Endothelial cell of umbilical vein (primary cell): ENCODE results near the gene SAMD10. TPM values are rescaled to one million over a fixed set of nuclear protein-coding genes. Genes with fewer than 3 reads are reported as not detected.

Source experiments
- BruUV-seq: library from RNA; stranded (reverse); fragments of 400-500 nt; replicated peaks from 2 replicates; lab custom pipeline; 2021; lab: Mats Ljungman, UMichigan
- CTCF ChIA-PET: fragments of 300-600, 350-600 bp; sonication (Branson Sonifier 250); formaldehyde crosslinking; loops from one replicate; lab custom pipeline; 2021; ENCODE audit warnings: antibody characterized with exemption, inconsistent platforms; lab: Charles Lee
- POLR2A ChIA-PET: fragments of 300-600, 350-600 bp; sonication (Branson Sonifier 250); formaldehyde crosslinking; loops from one replicate; lab custom pipeline; 2021; ENCODE audit warnings: antibody characterized with exemption, inconsistent platforms; lab: Charles Lee
- DNase-seq: peaks from one replicate; pipeline ENCODE4 v3.0.0-alpha.2; 2011; ENCODE audit warnings: low read depth, low spot score
- FAIRE-seq: peaks from 2 replicates; lab custom pipeline; 2011; peaks lifted over from hg19 to GRCh38; lab: Jason Lieb, UNC
- H2AFZ ChIP-seq: 2 replicates; pipeline ENCODE4 v1.6.0; 2012; ENCODE audit warnings: low read depth, low read length, control low read depth, inconsistent platforms
- H3K27ac ChIP-seq: 2 replicates; pipeline ENCODE4 v1.5.1; 2011; ENCODE audit warnings: low read depth, mild to moderate bottlenecking, control low read depth, low read length, moderate library complexity; ENCODE audit not compliant: insufficient read depth
- H3K27me3 ChIP-seq, 2 experiments: 2 replicates each; pipeline versions ENCODE4 v1.6.0 to v1.6.1; 2011; ENCODE audit warnings: low read length in 2 of 2, mixed read lengths in 1 of 2; ENCODE audit not compliant: control insufficient read depth in 2 of 2, insufficient read depth in 2 of 2
- H3K36me3 ChIP-seq, 2 experiments: 2 replicates in 1 of 2; 3 replicates in 1 of 2; pipeline ENCODE4 v1.5.1; 2011; ENCODE audit warnings: low read length in 2 of 2, mild to moderate bottlenecking in 1 of 2, moderate library complexity in 1 of 2; ENCODE audit not compliant: control insufficient read depth in 2 of 2, insufficient read depth in 2 of 2; ENCODE audit errors: extremely low read depth in 1 of 2
- H3K4me1 ChIP-seq: 3 replicates; pipeline ENCODE4 v1.5.1; 2011; ENCODE audit warnings: mild to moderate bottlenecking, low read length; ENCODE audit not compliant: control insufficient read depth, insufficient read depth; ENCODE audit errors: extremely low read depth
- H3K4me2 ChIP-seq: 2 replicates; pipeline ENCODE4 v1.6.1; 2011; ENCODE audit warnings: low read length, control low read depth, mixed read lengths; ENCODE audit not compliant: insufficient read depth
- H3K4me3 ChIP-seq, 3 experiments: fragments of 200-600 bp in 1 of 3; sonication (generic), shearing (Covaris generic) in 1 of 3; replicated peaks in 1 of 3; 2 replicates each; pipeline ENCODE4 v1.5.1; 2011 to 2016; ENCODE audit warnings: control low read depth in 3 of 3, low read length in 3 of 3, mild to moderate bottlenecking in 2 of 3, inconsistent platforms in 1 of 3, low read depth in 1 of 3, moderate library complexity in 1 of 3; ENCODE audit not compliant: insufficient read depth in 1 of 3
- H3K79me2 ChIP-seq: 2 replicates; pipeline ENCODE4 v1.6.0; 2012; ENCODE audit warnings: low read length, inconsistent platforms; ENCODE audit not compliant: control insufficient read depth, insufficient read depth
- H3K9ac ChIP-seq: replicated peaks from 2 replicates; pipeline ENCODE3; 2011; ENCODE audit warnings: low read length, control low read depth; ENCODE audit not compliant: insufficient read depth; ENCODE audit errors: extremely low read depth
- H3K9me1 ChIP-seq: replicated peaks from 3 replicates; pipeline ENCODE4 v1.6.0; 2011; ENCODE audit warnings: mild to moderate bottlenecking, low read length; ENCODE audit not compliant: control insufficient read depth, insufficient read depth; ENCODE audit errors: extremely low read depth
- H3K9me3 ChIP-seq: replicated peaks from 2 replicates; pipeline ENCODE4 v1.5.1; 2012; ENCODE audit warnings: low read length, inconsistent platforms; ENCODE audit not compliant: control insufficient read depth, insufficient read depth
- H4K20me1 ChIP-seq: replicated peaks from 2 replicates; pipeline ENCODE3; 2011; ENCODE audit warnings: mild to moderate bottlenecking, low read length; ENCODE audit not compliant: control insufficient read depth, insufficient read depth; ENCODE audit errors: extremely low read depth
- EZH2 ChIP-seq: IDR thresholded peaks from 2 replicates; pipeline ENCODE4 v1.6.1; 2012; ENCODE audit warnings: borderline replicate concordance, low read depth, mild to moderate bottlenecking, moderate library complexity, low read length, inconsistent platforms; ENCODE audit not compliant: severe bottlenecking
- FOS ChIP-seq: IDR thresholded peaks from 2 replicates; pipeline ENCODE4 v1.6.1; 2011; ENCODE audit warnings: mild to moderate bottlenecking, low read length, moderate library complexity, borderline replicate concordance; ENCODE audit not compliant: insufficient read depth
- GATA2 ChIP-seq: IDR thresholded peaks from 2 replicates; pipeline ENCODE4 v1.7.0; 2011; ENCODE audit warnings: low read depth, mild to moderate bottlenecking, moderate library complexity, mixed read lengths, low read length; ENCODE audit not compliant: insufficient read length, insufficient read depth
- JUN ChIP-seq: IDR thresholded peaks from 2 replicates; pipeline ENCODE4 v1.6.1; 2011; ENCODE audit warnings: borderline replicate concordance, low read depth; ENCODE audit not compliant: insufficient read length, insufficient read depth
- MYC ChIP-seq: IDR thresholded peaks from one replicate; pipeline ENCODE4 v1.6.1; 2011; ENCODE audit warnings: mild to moderate bottlenecking, low read depth, low read length
- POLR2A ChIP-seq: IDR thresholded peaks from 2 replicates; pipeline ENCODE4 v1.6.1; 2012; ENCODE audit warnings: low read depth, mild to moderate bottlenecking, control low read depth, low read length
- POLR2AphosphoS5 ChIP-seq: IDR thresholded peaks from 2 replicates; pipeline ENCODE4 v1.6.1; 2012; ENCODE audit warnings: low read depth, mild to moderate bottlenecking, control low read depth, low read length, moderate library complexity; ENCODE audit not compliant: insufficient read depth
- dilution Hi-C: fragments of 300-500 bp; cut with MboI; formaldehyde crosslinking; loops from one replicate; pipeline ENCODE4 v1.15.0; 2019; ENCODE audit warnings: low sequenced_read_pairs; ENCODE audit not compliant: extremely low pct_ligation_motif_present
- intact Hi-C: fragments of 100-400 bp; cut with micrococcal nuclease; formaldehyde crosslinking; loops from one replicate; pipeline ENCODE4 v1.10.0; 2022
- polyA plus RNA-seq, 4 experiments: library from polyadenylated mRNA; depleted of rRNA in 3 of 4; stranded (reverse) in 3 of 4; unstranded in 1 of 4; fragments of >200 nt; gene quantifications; 2 replicates each; pipeline versions ENCODE4 v1.2.1 to v1.2.3, GENCODE V29; 2011 to 2012; ENCODE audit warnings: missing spikeins in 1 of 4
- total RNA-seq: library from RNA; stranded (reverse); gene quantifications from 2 replicates; pipeline ENCODE4 v1.2.3, GENCODE V29; 2021
- TF ChIP-seq, protein P1 (sequence below), 2 donors: IDR thresholded peaks; 1 replicate in 1 of 2; 2 replicates in 1 of 2; pipeline ENCODE4 v1.5.1; 2011; ENCODE audit warnings: low read length in 2 of 2, mild to moderate bottlenecking in 2 of 2, moderate library complexity in 2 of 2, control low read depth in 1 of 2, inconsistent platforms in 1 of 2, low read depth in 1 of 2; ENCODE audit not compliant: insufficient read depth in 1 of 2; ENCODE audit errors: extremely low read depth in 1 of 2
- TF ChIP-seq, protein P2 (sequence below): IDR thresholded peaks from 2 replicates; pipeline ENCODE4 v1.6.1; 2011; ENCODE audit not compliant: insufficient read depth, insufficient read length

SAMD10 gene
- total and polyA plus RNA-seq, 2 donors (not counting 3 experiments of a cell fraction or from before 2014, with no cell fraction given) = 4.7 to 5.3 TPM

DNA sequence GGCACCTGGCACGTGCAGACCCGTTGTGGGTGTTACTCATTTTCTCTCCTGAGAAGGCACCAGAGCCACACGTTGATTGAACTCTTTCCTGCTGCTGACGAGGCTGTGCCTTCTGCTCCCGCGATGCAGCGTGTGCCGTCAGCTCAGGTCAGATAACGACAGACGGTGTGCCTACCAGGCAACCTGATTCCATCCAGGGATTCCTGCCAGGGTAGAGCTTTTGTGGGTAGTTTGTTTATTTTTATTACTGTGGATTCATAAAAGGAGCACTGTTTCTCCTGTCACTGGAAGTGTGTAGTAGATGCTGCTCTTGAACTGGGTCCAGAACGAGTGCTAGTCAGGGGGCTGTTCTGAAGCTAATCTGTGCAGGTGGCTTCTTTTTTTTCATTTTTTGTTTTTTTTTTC lies 22.2 kb upstream of the SAMD10 start:
- Histone ChIP-seq H3K36me3 (peaks cover 8 to 54% of the 10 kb centered on the region in 2 experiments), H3K9me3 (no peaks in the 10 kb centered on the region), H3K9ac (no peak overlapping the region), H3K4me3 (no peak overlapping the region), H4K20me1 (no peaks in the 10 kb centered on the region), H3K27ac (no peak overlapping the region), H3K4me2 (no peak overlapping the region), H2AFZ (no peak overlapping the region), H3K27me3 (no peaks in the 10 kb centered on the region), H3K79me2 (no peaks in the 10 kb centered on the region), H3K9me1 (no peaks in the 10 kb centered on the region), H3K4me1 (no peaks in the 10 kb centered on the region)
- DNase-seq = no peak
- no TSS peak for BruUV-seq
- dilution Hi-C loops = no loop called here
- ChIA-PET POLR2A (no interaction called here), CTCF (interaction anchor here (1.0 kb wide), 1 partner anchor 37 kb away, joined by 3 read pairs; no protein-coding TSS in a partner anchor)
- intact Hi-C loops = no loop called here
- no peak for TF ChIP-seq FOS
- TF ChIP-seq, protein P1, sequence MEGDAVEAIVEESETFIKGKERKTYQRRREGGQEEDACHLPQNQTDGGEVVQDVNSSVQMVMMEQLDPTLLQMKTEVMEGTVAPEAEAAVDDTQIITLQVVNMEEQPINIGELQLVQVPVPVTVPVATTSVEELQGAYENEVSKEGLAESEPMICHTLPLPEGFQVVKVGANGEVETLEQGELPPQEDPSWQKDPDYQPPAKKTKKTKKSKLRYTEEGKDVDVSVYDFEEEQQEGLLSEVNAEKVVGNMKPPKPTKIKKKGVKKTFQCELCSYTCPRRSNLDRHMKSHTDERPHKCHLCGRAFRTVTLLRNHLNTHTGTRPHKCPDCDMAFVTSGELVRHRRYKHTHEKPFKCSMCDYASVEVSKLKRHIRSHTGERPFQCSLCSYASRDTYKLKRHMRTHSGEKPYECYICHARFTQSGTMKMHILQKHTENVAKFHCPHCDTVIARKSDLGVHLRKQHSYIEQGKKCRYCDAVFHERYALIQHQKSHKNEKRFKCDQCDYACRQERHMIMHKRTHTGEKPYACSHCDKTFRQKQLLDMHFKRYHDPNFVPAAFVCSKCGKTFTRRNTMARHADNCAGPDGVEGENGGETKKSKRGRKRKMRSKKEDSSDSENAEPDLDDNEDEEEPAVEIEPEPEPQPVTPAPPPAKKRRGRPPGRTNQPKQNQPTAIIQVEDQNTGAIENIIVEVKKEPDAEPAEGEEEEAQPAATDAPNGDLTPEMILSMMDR (IDR thresholded peaks at IDR 0.05; ENCODE audit: extremely low read depth in 1 of 2, insufficient read depth in 1 of 2, low read depth in 1 of 2, low read length in 2 of 2) = no peak
- TF ChIP-seq POLR2AphosphoS5 = no peak
- TF ChIP-seq JUN = no peak
- TF ChIP-seq GATA2 = no peak
- TF ChIP-seq MYC = no peak
- TF ChIP-seq EZH2 = no peak
- TF ChIP-seq, protein P2, sequence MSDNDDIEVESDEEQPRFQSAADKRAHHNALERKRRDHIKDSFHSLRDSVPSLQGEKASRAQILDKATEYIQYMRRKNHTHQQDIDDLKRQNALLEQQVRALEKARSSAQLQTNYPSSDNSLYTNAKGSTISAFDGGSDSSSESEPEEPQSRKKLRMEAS = no peak
- TF ChIP-seq POLR2A = no peak
- no peak for FAIRE-seq
